DOHH2 (cell line): Measurements from ENCODE around the gene BRD7.

Source experiments
- CTCF ChIP-seq: fragments of 200-600 bp; sonication (generic); IDR thresholded peaks from one replicate; pipeline ENCODE4 v1.5.1; 2014; ENCODE audit warnings: antibody characterized with exemption, mild to moderate bottlenecking, low read depth, low read length; ENCODE audit not compliant: poor library complexity, severe bottlenecking
- EZH2phosphoT487 ChIP-seq: fragments of 200-600 bp; sonication (generic); IDR thresholded peaks from 2 replicates; pipeline ENCODE4 v1.6.1; 2017; ENCODE audit warnings: borderline replicate concordance, mild to moderate bottlenecking, antibody characterized with exemption, low read length, moderate library complexity, mixed read lengths

- TF ChIP-seq CTCF (no peak), EZH2phosphoT487 (no peak)
Observed at GRCh38 chr16:50284131-50284911, 84.5 kb downstream of the BRD7 start.
